ENCODE results near the gene PCNT. TPM values are rescaled to one million over a fixed set of nuclear protein-coding genes. Genes with fewer than 3 reads are reported as not detected.

PCNT gene
- total and polyA plus RNA-seq, 2 of the 8 experiments (the other 6 are each of a cell fraction or from before 2014, with no cell fraction given): 9.9 to 45.1 TPM

DNA sequence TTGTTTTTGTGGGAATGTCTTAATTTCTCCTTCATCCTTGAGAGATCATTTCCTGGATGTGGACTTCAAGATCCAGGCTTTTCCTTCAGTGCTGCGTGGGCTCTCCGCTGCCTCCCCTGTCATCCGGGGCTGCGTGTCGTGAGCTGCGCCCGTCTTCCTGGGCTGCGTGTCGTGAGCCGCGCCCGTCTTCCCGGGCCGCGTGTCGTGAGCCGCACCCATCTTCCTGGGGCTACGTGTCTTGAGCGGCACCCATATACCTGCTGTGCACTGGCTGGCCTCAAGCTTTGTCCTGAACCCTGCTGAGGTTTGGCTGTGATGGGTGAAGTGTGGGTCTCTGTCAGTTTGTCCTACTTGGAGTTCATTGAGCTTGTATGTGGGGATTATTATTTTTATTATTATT lies 55.1 kb downstream of the PCNT start (continued):
- TF ChIP-seq, protein P1, sequence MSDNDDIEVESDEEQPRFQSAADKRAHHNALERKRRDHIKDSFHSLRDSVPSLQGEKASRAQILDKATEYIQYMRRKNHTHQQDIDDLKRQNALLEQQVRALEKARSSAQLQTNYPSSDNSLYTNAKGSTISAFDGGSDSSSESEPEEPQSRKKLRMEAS (IDR thresholded peaks at IDR 0.05): no peak
- TF ChIP-seq SIN3A (conservative IDR thresholded peaks at IDR 0.05 in 1 of 2, IDR thresholded peaks at IDR 0.05 in 1 of 2; ENCODE audit: low read depth in 1 of 2, low read length in 2 of 2): no peak
- TF ChIP-seq HDAC2 (IDR thresholded peaks at IDR 0.05; ENCODE audit: borderline replicate concordance in 1 of 2, low read depth in 2 of 2, low read length in 2 of 2): no peak
- no peak for TF ChIP-seq TAF7 (optimal IDR thresholded peaks at IDR 0.05; ENCODE audit: borderline replicate concordance, low read depth, low read length)
- TF ChIP-seq EZH2 (IDR thresholded peaks at IDR 0.05; ENCODE audit: low read depth, low read length, severe bottlenecking): no peak
- TF ChIP-seq SUZ12 (IDR thresholded peaks at IDR 0.05; ENCODE audit: low read length): no peak
- TF ChIP-seq SP2 (IDR thresholded peaks at IDR 0.05; ENCODE audit: low read length): no peak
- no peak for TF ChIP-seq CBX8 (IDR thresholded peaks at IDR 0.05; ENCODE audit: borderline replicate concordance, low read depth, low read length)
